OCI-LY3 (cell line): Measurements from ENCODE around the gene CCDC177.

Experiments
- EZH2phosphoT487 ChIP-seq: fragments of 200-600 bp; shearing (Covaris generic); IDR thresholded peaks from 2 replicates; pipeline ENCODE4 v1.6.1; 2018; ENCODE audit warnings: antibody characterized with exemption, mixed run types, low read depth
- TF ChIP-seq, protein P1 (sequence below): fragments of 200-600, 300-600 bp; sonication (generic); IDR thresholded peaks from 2 replicates; pipeline ENCODE4 v1.5.1; 2014; ENCODE audit warnings: antibody characterized with exemption, low read length, low read depth

DNA sequence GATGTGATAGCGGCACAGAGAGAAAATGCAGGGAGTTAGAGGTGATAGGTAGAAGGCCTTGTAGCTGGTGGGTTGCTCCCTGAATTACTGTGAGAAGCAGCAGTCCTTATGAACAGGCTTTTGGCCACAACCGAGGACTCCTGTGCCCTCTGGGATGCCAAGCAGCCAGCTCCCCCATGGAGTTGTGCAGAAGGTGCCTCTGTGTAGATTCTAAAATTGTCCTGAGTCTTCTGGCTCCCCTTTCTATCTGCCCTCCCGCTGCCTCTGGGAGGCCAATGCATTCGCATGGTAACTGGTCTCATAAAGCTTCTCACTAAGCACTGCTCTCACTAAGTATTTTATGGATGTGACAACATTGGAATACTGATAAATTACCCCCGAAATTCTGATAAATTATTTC, 20.7 kb upstream of the CCDC177 start:
- TF ChIP-seq, protein P1, sequence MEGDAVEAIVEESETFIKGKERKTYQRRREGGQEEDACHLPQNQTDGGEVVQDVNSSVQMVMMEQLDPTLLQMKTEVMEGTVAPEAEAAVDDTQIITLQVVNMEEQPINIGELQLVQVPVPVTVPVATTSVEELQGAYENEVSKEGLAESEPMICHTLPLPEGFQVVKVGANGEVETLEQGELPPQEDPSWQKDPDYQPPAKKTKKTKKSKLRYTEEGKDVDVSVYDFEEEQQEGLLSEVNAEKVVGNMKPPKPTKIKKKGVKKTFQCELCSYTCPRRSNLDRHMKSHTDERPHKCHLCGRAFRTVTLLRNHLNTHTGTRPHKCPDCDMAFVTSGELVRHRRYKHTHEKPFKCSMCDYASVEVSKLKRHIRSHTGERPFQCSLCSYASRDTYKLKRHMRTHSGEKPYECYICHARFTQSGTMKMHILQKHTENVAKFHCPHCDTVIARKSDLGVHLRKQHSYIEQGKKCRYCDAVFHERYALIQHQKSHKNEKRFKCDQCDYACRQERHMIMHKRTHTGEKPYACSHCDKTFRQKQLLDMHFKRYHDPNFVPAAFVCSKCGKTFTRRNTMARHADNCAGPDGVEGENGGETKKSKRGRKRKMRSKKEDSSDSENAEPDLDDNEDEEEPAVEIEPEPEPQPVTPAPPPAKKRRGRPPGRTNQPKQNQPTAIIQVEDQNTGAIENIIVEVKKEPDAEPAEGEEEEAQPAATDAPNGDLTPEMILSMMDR, result no peak
- no peak for TF ChIP-seq EZH2phosphoT487
